ENCODE data around the gene LGALS7B. TPM values are rescaled to one million over a fixed set of nuclear protein-coding genes. Genes with fewer than 3 reads are reported as not detected.
A peak's percentile ranks its signal among the peaks of the same experiment; 100 is the strongest.
"Not testable (repeated sequence)": the region's sequence is repeated elsewhere in the genome, so short reads cannot be mapped to it uniquely, and the experiment has no call there.

LGALS7B gene
- total and polyA plus RNA-seq, 10 of the 15 experiments (the other 5 are each of a cell fraction or from before 2014, with no cell fraction given): not detected

DNA sequence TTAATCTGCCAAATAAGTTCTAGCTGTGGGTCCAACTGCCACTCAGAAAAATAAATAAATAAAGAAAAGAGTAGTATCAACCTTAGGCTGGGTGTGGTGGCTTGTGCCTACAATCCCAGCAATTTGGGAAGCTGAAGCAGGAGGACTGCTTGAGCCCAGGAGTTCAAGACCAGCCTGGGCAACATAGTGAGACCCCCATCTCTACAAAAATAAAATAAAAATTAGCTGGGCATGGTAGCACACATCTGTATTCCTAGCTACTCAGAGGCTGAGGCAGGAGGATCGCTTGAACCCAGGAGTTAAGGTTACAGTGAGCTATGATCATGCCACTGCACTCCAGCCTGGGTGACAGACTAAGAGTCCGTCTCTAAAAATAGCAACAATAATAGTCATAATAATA lies 24.9 kb downstream of the LGALS7B start:
- H3K4me2 ChIP-seq (ENCODE audit: control insufficient read depth, insufficient read depth); POLR2A ChIA-PET; H3K79me2 ChIP-seq (ENCODE audit: control insufficient read depth, insufficient read depth, low read length); H2AFZ ChIP-seq (ENCODE audit: control insufficient read depth, low read depth, low read length); H3K4me3 ChIP-seq; H3K4me1 ChIP-seq (ENCODE audit: control insufficient read depth, insufficient read depth, low read length); ATAC-seq; in situ Hi-C loops (cut with MboI); H4K20me1 ChIP-seq (ENCODE audit: control insufficient read depth, insufficient read depth); H3K9me3 ChIP-seq (replicated peaks; ENCODE audit: control insufficient read depth, insufficient read depth, low read length); BruUV-seq (replicated peaks); H3K27ac ChIP-seq (ENCODE audit: control insufficient read depth, insufficient read depth); FAIRE-seq; H3K9ac ChIP-seq (ENCODE audit: control insufficient read depth, insufficient read depth, low read length); intact Hi-C loops (cut with micrococcal nuclease; ENCODE audit: unreplicated experiment); H3K36me3 ChIP-seq (ENCODE audit: control insufficient read depth in 2 of 2, insufficient read depth in 2 of 2, low read length in 1 of 2); DNase-seq (ENCODE audit: low read depth, low spot score); RAD21 ChIA-PET (ENCODE audit: unreplicated experiment); H3K27me3 ChIP-seq (replicated peaks in 1 of 2; ENCODE audit: control insufficient read depth in 2 of 2, insufficient read depth in 2 of 2, low read length in 1 of 2): not testable (repeated sequence)
- ChIA-PET CTCF (interaction anchor here (1.3 kb wide), 3 partner anchors 13 to 73 kb away, joined by 3 to 4 read pairs (median 3); no protein-coding TSS in a partner anchor), SMC1A (ENCODE audit: uncharacterized antibody, unreplicated experiment) (interaction anchor here (0.6 kb wide), 1 partner anchor 9 kb away, joined by 3 read pairs; no protein-coding TSS in a partner anchor)
- WGBS (ENCODE audit: insufficient coverage, insufficient replicate concordance, low lambda C conversion rate, missing lambda C conversion rate): 68% methylated on average over 2 of the region's 2 CpGs

DNA sequence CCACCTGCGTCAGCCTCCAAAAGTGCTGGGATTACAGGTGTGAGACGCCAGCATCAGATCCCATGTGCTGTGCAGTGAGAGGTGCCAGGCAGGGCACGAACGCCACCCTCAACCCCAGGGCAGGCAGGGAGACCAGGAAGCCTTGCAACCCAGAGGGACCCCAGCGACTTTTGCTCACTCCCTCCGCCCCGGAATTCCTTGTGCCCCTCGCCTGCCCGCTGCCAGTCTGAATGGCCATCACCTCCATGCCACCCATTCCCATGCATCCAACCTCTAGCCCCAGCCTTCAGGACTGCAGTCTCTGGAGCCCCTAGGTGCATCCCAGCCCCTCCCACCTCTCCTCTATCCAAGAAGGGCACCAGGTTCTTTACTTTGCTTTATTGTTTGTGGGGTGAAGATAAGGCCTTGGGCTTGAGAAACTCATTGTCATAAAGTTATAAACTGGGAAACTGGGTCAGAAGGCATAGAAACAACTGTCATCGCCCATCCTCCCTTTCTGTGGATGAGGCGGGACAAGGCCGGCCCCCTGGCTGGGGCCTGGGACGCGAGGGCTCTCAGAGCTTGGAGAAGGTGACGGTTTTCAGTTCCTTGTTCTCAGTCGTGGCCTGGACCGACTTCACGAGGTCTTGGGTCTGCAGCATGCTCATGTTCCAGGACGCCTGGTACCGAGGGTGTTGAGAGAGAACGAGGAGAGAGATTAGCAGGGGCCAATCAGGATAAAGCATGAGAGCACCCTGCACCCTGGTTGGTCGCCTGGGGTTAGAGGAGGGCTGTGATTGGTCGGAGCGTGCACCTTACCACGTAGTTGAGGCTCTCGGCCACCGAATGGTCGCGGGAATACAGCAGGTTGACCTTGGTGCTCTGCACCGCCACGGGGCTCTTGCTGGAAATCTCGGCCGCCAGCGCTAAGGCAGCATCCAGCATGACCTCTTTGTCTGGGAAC lies 26.3 kb downstream of the LGALS7B start:
- H3K27ac ChIP-seq (ENCODE audit: control insufficient read depth, insufficient read depth): no peak overlapping the region
- 96% methylated on average over 22 of the region's 34 CpGs for WGBS (ENCODE audit: insufficient coverage, insufficient replicate concordance, low lambda C conversion rate, missing lambda C conversion rate)
- no peaks in the 10 kb centered on the region for H4K20me1 ChIP-seq (ENCODE audit: control insufficient read depth, insufficient read depth)
- ChIA-PET POLR2A (no interaction called here), RAD21 (ENCODE audit: unreplicated experiment) (no interaction called here), CTCF (no interaction called here), SMC1A (ENCODE audit: uncharacterized antibody, unreplicated experiment) (no interaction called here)
- H3K36me3 ChIP-seq (ENCODE audit: control insufficient read depth in 2 of 2, insufficient read depth in 2 of 2, low read length in 1 of 2): peaks cover 3% of the 10 kb centered on the region in 2 experiments; a peak in 2 of 4 replicates
- in situ Hi-C loops (cut with MboI): no loop called here
- H3K79me2 ChIP-seq (ENCODE audit: control insufficient read depth, insufficient read depth, low read length): no peaks in the 10 kb centered on the region
- intact Hi-C loops (cut with micrococcal nuclease; ENCODE audit: unreplicated experiment): no loop called here
- no peak overlapping the region for H2AFZ ChIP-seq (ENCODE audit: control insufficient read depth, low read depth, low read length)
- no peak overlapping the region for H3K4me3 ChIP-seq
- FAIRE-seq: no peak
- no peaks in the 10 kb centered on the region for H3K4me1 ChIP-seq (ENCODE audit: control insufficient read depth, insufficient read depth, low read length)
- DNase-seq (ENCODE audit: low read depth, low spot score): no peak
- no peak for ATAC-seq
- H3K4me2 ChIP-seq (ENCODE audit: control insufficient read depth, insufficient read depth): no peak overlapping the region
- no peaks in the 10 kb centered on the region for H3K9me3 ChIP-seq (replicated peaks; ENCODE audit: control insufficient read depth, insufficient read depth, low read length)
- BruUV-seq (replicated peaks): TSS peak; percentile 89
- H3K9ac ChIP-seq (ENCODE audit: control insufficient read depth, insufficient read depth, low read length): no peak overlapping the region
- no peaks in the 10 kb centered on the region for H3K27me3 ChIP-seq (replicated peaks in 1 of 2; ENCODE audit: control insufficient read depth in 2 of 2, insufficient read depth in 2 of 2, low read length in 1 of 2)
- TF ChIP-seq WRNIP1 (IDR thresholded peaks at IDR 0.05; ENCODE audit: borderline replicate concordance, low read depth, low read length) (no peak), SIN3A (IDR thresholded peaks at IDR 0.05; ENCODE audit: low read depth, low read length) (no peak), POLR2A (IDR thresholded peaks at IDR 0.05; ENCODE audit: low read depth, low read length) (peak; percentile 34)
- TF ChIP-seq, protein P1, sequence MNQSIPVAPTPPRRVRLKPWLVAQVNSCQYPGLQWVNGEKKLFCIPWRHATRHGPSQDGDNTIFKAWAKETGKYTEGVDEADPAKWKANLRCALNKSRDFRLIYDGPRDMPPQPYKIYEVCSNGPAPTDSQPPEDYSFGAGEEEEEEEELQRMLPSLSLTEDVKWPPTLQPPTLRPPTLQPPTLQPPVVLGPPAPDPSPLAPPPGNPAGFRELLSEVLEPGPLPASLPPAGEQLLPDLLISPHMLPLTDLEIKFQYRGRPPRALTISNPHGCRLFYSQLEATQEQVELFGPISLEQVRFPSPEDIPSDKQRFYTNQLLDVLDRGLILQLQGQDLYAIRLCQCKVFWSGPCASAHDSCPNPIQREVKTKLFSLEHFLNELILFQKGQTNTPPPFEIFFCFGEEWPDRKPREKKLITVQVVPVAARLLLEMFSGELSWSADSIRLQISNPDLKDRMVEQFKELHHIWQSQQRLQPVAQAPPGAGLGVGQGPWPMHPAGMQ (IDR thresholded peaks at IDR 0.05; ENCODE audit: borderline replicate concordance): no peak

Measured in GM12878 (cell line).